Stimulated activated CD8-positive, alpha-beta memory T cell treated with anti-CD3 and anti-CD28 coated beads, Interleukin-15, amount 100 ng/mL, for 1 hour (primary cell): Measurements from ENCODE around the gene ASNSD1.
"Not testable (repeated sequence)": the region's sequence is repeated elsewhere in the genome, so short reads cannot be mapped to it uniquely, and the experiment has no call there.

Source experiments
- DNase-seq: peaks from one replicate; pipeline ENCODE4 v3.0.0-alpha.2; 2020; ENCODE audit warnings: low read depth

Gene ASNSD1

DNA sequence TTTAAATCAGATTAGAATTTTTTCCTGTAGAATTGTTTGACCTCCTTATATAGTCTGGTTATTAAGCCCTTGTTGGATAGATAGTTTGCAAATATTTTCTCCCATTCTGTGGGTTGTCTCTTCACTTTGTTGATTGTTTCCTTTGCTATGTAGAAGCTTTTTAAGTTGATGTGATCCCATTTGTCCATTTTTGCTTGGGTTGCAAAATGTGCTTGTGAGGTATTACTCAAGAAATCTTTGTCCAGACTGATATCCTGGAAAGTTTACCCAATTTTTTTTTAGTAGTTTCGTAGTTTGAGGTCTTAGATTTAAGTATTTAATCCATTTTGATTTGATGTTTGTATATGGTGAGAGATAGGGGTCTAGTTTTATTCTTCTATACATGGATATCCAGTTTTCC, 26.5 kb downstream of the ASNSD1 start:
- not testable (repeated sequence) for DNase-seq

DNA sequence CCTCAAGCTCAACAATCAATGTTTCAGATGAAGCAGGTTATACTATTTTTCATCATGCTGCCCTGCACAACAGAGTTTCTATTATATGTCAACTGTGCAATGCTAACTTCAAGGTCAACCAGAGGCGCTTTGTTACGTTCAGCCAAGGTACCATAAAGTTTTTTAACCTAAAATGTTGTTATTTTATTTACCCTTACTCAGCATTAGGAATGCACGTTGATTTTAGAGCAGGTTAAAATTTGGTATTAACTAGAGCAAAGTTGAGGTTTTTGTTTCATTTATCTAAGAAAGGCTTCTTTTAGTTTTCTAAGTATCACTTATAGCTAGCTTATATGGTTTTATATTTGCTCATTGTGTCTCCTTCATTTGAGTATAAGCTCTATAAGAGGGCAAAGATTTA, 35.0 kb downstream of the ASNSD1 start:
- no peak for DNase-seq

GRCh38 chr2:189698020-189698887, 37.0 kb downstream of the ASNSD1 start:
- DNase-seq, result no peak

GRCh38 chr2:189700681-189701080, 39.4 kb downstream of the ASNSD1 start:
- DNase-seq, result no peak

DNA sequence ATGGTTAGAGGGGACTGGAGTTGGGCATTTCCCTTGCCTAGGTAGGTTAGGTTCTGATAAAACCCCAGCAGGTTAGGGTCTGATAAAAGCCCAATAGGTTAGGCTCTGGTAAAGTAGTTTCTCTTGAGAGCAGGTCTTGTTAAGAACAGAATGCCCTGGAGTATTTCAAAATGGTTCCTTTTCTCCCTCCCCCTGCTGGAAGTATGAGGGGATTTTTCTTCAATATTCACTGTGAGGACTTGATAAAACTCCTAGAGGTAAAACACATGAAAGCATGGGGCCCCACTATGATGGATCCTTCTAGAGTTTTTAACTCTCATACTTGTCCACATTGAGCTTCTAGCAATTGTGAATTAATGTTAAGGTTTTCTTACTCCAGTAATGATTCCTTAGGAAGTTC, 40.8 kb downstream of the ASNSD1 start:
- no peak for DNase-seq

GRCh38 chr2:189709501-189710221, 48.4 kb downstream of the ASNSD1 start:
- DNase-seq, result no peak

DNA sequence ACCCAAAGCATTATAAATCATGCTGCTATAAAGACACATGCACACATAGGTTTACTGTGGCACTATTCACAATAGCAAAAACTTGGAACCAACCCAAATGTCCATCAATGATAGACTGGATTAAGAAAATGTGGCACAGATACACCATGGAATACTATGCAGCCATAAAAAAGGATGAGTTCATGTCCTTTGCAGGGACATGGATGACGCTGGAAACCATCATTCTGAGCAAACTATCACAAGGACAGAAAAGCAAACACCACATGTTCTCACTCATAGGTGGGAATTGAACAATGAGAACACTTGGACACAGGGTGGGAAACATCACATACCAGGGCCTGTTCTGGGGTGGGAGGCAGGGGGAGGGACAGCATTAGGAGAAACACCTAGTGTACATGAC, 56.3 kb downstream of the ASNSD1 start:
- not testable (repeated sequence) for DNase-seq

DNA sequence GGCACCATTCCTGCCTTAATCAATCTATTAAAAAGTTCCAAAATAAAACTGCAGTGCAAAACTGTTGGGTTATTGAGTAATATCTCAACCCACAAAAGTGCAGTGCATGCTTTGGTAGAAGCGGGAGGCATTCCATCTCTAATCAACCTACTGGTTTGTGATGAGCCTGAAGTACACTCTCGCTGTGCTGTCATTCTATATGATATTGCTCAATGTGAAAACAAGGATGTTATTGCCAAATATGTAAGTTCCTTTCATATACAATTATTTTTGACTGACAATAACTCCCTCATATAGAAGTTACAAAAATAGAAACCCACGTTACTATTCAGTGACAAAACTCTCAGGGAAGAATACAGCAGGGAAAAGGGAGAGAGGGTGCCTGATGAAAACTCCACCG, 58.3 kb downstream of the ASNSD1 start:
- DNase-seq, result no peak
